ENCODE measurements around the gene AQP5. TPM values are rescaled to one million over a fixed set of nuclear protein-coding genes. Genes with fewer than 3 reads are reported as not detected.

The AQP5 gene
- total RNA-seq, 1 donor from 2014 or later: 1.0 TPM

DNA sequence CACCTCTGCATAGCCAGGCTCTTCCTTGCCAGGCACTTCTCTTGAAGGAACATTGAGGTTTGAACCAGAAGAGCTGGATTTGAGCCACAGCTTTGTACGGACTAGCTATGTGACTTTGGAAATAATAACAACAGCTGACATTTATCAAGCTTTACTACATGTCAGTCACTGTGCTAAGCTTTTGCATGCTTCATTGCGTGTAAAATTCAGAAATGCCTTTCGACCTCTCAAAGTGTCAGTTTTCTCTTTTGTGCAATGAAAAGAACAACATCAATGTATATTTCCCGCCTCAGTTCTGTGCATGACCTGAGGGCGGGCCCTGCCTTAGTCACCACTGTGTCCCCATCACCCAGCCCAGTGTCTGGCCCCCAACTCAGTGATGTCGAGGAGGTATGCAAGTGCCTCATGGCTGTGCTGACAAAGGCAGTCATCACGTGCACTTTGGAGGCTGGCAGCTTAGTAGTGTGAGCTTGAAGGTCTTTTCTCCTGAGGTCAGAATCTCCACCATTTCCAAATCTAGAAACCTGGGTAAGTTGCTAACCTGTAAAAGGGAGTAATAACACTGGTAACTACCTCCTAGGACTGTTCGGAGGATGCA is 29.0 kb upstream of the AQP5 start:
- no peak overlapping the region for H3K27ac ChIP-seq (ENCODE audit: low read depth, low read length)
- no peaks in the 10 kb centered on the region for H3K36me3 ChIP-seq (ENCODE audit: control insufficient read depth in 3 of 3, insufficient read depth in 3 of 3, low read length in 3 of 3)
- H3K27me3 ChIP-seq (ENCODE audit: control insufficient read depth in 3 of 3, insufficient read depth in 3 of 3, low read length in 3 of 3): peaks cover 0 to 4% (median 0%) of the 10 kb centered on the region in 3 donors
- no peak overlapping the region for H3K4me3 ChIP-seq (ENCODE audit: low read length in 3 of 3)
- H3K9ac ChIP-seq (ENCODE audit: low read depth in 1 of 3, low read length in 3 of 3): no peak overlapping the region
- H3K4me1 ChIP-seq (ENCODE audit: control insufficient read depth in 3 of 3, insufficient read depth in 3 of 3, low read length in 3 of 3): no peaks in the 10 kb centered on the region
- no peaks in the 10 kb centered on the region for H3K9me3 ChIP-seq (ENCODE audit: control insufficient read depth in 3 of 3, low read length in 3 of 3)

DNA sequence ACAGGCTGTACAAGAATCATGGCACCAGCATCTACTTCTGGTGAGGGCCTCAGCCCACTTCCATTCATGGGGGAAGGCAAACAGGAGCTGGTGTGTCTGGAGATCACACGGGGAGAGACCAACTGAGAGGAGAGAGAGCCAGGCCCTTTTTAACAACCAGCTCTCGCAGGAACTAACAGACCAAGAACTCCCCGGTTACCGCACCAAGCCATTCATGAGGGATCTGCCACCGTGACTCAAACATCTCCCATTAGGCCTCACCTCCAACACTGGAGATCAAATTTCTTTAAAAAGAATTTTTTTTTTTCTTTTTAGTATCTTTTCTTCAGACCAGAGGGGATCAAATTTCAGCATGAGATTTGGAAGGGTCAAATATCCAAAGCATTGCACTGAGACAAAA is 27.9 kb upstream of the AQP5 start:
- peaks cover 0 to 4% (median 0%) of the 10 kb centered on the region in 3 donors for H3K27me3 ChIP-seq (ENCODE audit: control insufficient read depth in 3 of 3, insufficient read depth in 3 of 3, low read length in 3 of 3)
- no peak overlapping the region for H3K27ac ChIP-seq (ENCODE audit: low read depth, low read length)
- no peaks in the 10 kb centered on the region for H3K4me1 ChIP-seq (ENCODE audit: control insufficient read depth in 3 of 3, insufficient read depth in 3 of 3, low read length in 3 of 3)
- no peak overlapping the region for H3K9ac ChIP-seq (ENCODE audit: low read depth in 1 of 3, low read length in 3 of 3)
- H3K9me3 ChIP-seq (ENCODE audit: control insufficient read depth in 3 of 3, low read length in 3 of 3): no peaks in the 10 kb centered on the region
- no peak overlapping the region for H3K4me3 ChIP-seq (ENCODE audit: low read length in 3 of 3)
- H3K36me3 ChIP-seq (ENCODE audit: control insufficient read depth in 3 of 3, insufficient read depth in 3 of 3, low read length in 3 of 3): no peaks in the 10 kb centered on the region

DNA sequence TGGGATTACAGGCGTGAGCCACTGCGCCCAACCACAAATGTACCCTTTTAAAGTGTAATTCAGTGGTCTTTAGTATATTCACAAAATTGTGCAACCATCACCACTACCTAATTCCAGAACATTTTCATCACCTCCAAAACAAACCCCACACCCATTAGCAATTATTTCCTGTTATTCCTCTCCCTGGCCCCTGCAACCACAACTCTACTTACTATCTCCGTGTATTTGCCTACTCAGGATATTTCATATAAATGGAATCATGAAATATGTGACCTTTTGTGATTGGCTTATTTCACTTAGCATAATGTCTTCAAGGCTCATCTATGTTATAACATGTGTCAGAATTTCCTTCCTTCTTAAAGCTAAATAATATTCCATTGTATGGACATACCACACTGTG is 27.2 kb upstream of the AQP5 start:
- Histone ChIP-seq H3K27ac (ENCODE audit: low read depth, low read length) (no peak overlapping the region), H3K27me3 (ENCODE audit: control insufficient read depth in 3 of 3, insufficient read depth in 3 of 3, low read length in 3 of 3) (peaks cover 0 to 4% (median 0%) of the 10 kb centered on the region in 3 donors), H3K4me1 (ENCODE audit: control insufficient read depth in 3 of 3, insufficient read depth in 3 of 3, low read length in 3 of 3) (no peaks in the 10 kb centered on the region)

DNA sequence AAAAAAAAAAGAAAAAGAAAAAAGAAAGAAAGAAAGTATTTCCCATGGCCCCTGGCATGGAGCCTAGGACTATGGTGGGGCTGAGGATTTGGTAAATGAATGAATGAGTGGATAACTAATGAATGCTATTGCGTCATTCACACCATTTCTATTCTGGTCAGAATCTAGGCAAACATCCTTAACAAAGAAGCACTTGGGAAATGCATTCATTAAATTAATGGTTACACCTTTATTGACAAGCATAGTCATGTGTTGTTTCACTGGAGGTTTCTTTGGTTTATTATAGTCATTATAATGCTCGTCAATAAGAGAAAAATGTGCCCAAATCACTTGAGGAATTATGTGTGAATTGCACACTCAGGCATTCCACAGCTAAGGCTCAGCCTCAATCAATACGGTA is 24.7 kb upstream of the AQP5 start:
- H3K9ac ChIP-seq (ENCODE audit: low read depth in 1 of 3, low read length in 3 of 3): no peak overlapping the region
- no peaks in the 10 kb centered on the region for H3K4me1 ChIP-seq (ENCODE audit: control insufficient read depth in 3 of 3, insufficient read depth in 3 of 3, low read length in 3 of 3)
- no peaks in the 10 kb centered on the region for H3K36me3 ChIP-seq (ENCODE audit: control insufficient read depth in 3 of 3, insufficient read depth in 3 of 3, low read length in 3 of 3)
- no peaks in the 10 kb centered on the region for H3K27me3 ChIP-seq (ENCODE audit: control insufficient read depth in 3 of 3, insufficient read depth in 3 of 3, low read length in 3 of 3)
- H3K9me3 ChIP-seq (ENCODE audit: control insufficient read depth in 3 of 3, low read length in 3 of 3): no peaks in the 10 kb centered on the region
- no peak overlapping the region for H3K27ac ChIP-seq (ENCODE audit: low read depth, low read length)
- no peak overlapping the region for H3K4me3 ChIP-seq (ENCODE audit: low read length in 3 of 3)

More for the DNA sequence above, 27.2 kb upstream of the AQP5 start:
- Histone ChIP-seq H3K9ac (ENCODE audit: low read depth in 1 of 3, low read length in 3 of 3) (no peak overlapping the region), H3K36me3 (ENCODE audit: control insufficient read depth in 3 of 3, insufficient read depth in 3 of 3, low read length in 3 of 3) (no peaks in the 10 kb centered on the region), H3K9me3 (ENCODE audit: control insufficient read depth in 3 of 3, low read length in 3 of 3) (no peaks in the 10 kb centered on the region), H3K4me3 (ENCODE audit: low read length in 3 of 3) (no peak overlapping the region)

DNA sequence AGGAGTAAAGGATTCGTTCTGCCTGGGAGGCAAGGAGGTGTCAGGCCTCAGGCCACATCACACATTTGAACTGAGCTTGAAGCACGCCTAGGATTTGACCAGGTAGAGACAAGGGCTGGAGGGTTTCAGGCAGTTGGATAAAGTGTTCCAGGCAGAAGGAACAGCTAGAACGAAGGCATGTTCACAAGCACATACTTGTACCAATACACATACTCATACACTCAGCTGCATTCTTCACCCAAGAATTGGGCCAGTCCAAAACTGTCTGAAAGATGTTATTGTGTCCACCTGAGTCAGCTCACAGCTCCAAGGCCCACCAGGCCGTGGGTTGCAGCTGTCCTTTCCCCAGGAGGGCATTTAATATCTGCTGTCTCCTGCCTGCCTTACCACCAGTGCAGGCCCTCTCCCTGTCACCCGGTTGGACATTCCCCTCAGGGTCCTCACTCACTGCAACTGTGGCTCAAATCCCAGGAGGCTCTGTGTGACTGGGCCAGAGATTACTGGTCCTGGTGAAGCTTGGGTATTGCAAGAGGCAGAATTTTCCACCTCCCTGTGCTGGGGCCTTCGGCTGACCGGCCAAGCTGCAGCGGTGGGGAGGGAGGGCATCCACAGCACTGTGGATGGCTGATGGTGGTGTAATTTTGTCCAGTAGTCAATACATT is 23.9 kb upstream of the AQP5 start:
- Histone ChIP-seq H3K4me3 (ENCODE audit: low read length in 3 of 3) (no peak overlapping the region), H3K27me3 (ENCODE audit: control insufficient read depth in 3 of 3, insufficient read depth in 3 of 3, low read length in 3 of 3) (no peaks in the 10 kb centered on the region), H3K27ac (ENCODE audit: low read depth, low read length) (no peak overlapping the region), H3K36me3 (ENCODE audit: control insufficient read depth in 3 of 3, insufficient read depth in 3 of 3, low read length in 3 of 3) (no peaks in the 10 kb centered on the region), H3K9ac (ENCODE audit: low read depth in 1 of 3, low read length in 3 of 3) (no peak overlapping the region), H3K4me1 (ENCODE audit: control insufficient read depth in 3 of 3, insufficient read depth in 3 of 3, low read length in 3 of 3) (no peaks in the 10 kb centered on the region), H3K9me3 (ENCODE audit: control insufficient read depth in 3 of 3, low read length in 3 of 3) (no peaks in the 10 kb centered on the region)

DNA sequence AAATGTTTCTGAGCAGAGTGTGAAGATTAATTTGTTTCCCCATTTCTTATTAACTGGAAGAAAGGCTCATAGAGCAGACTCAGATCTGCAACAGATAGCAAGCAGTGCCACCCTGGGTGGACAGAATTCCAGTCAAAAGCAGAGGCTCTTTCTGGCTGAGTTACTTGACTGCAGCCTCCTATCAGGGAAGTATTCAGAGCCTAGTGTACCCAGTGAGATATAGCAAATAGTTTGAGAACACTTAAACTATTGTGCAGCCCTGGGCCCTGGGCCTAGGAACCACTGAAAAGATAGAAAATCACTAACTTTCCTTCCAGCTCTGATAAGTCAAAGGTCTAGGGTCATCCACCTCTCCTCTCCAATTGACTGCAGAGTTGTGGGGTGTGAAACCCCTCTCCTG is 22.4 kb upstream of the AQP5 start:
- no peaks in the 10 kb centered on the region for H3K4me1 ChIP-seq (ENCODE audit: control insufficient read depth in 3 of 3, insufficient read depth in 3 of 3, low read length in 3 of 3)
- no peaks in the 10 kb centered on the region for H3K36me3 ChIP-seq (ENCODE audit: control insufficient read depth in 3 of 3, insufficient read depth in 3 of 3, low read length in 3 of 3)
- no peaks in the 10 kb centered on the region for H3K27me3 ChIP-seq (ENCODE audit: control insufficient read depth in 3 of 3, insufficient read depth in 3 of 3, low read length in 3 of 3)

DNA sequence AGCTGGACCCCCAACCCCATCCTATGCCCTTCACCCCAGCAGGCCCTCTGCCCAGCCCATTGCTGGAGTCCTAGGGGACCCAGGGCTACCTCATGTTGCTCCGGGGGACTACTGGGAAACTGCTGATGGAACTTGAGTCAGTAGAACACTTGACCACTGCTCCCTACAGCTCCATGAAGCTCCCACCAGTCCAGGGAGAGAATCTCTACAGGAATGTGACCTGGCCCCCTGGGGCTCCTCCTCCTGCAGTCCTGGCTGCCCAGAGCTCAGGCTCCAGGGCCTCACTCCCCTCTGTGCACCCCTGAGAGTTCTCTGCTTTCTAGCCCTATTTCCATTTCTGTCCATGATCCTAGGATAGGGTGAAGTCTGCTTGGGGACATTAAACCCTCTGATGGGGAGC is 22.0 kb upstream of the AQP5 start:
- H3K36me3 ChIP-seq (ENCODE audit: control insufficient read depth in 3 of 3, insufficient read depth in 3 of 3, low read length in 3 of 3): no peaks in the 10 kb centered on the region
- H3K9ac ChIP-seq (ENCODE audit: low read depth in 1 of 3, low read length in 3 of 3): no peak overlapping the region
- H3K27ac ChIP-seq (ENCODE audit: low read depth, low read length): no peak overlapping the region
- H3K4me1 ChIP-seq (ENCODE audit: control insufficient read depth in 3 of 3, insufficient read depth in 3 of 3, low read length in 3 of 3): no peaks in the 10 kb centered on the region
- H3K9me3 ChIP-seq (ENCODE audit: control insufficient read depth in 3 of 3, low read length in 3 of 3): no peaks in the 10 kb centered on the region
- H3K27me3 ChIP-seq (ENCODE audit: control insufficient read depth in 3 of 3, insufficient read depth in 3 of 3, low read length in 3 of 3): no peaks in the 10 kb centered on the region
- no peak overlapping the region for H3K4me3 ChIP-seq (ENCODE audit: low read length in 3 of 3)

More for the DNA sequence above, 22.4 kb upstream of the AQP5 start:
- Histone ChIP-seq H3K27ac (ENCODE audit: low read depth, low read length) (no peak overlapping the region), H3K9ac (ENCODE audit: low read depth in 1 of 3, low read length in 3 of 3) (no peak overlapping the region), H3K9me3 (ENCODE audit: control insufficient read depth in 3 of 3, low read length in 3 of 3) (no peaks in the 10 kb centered on the region), H3K4me3 (ENCODE audit: low read length in 3 of 3) (no peak overlapping the region)

DNA sequence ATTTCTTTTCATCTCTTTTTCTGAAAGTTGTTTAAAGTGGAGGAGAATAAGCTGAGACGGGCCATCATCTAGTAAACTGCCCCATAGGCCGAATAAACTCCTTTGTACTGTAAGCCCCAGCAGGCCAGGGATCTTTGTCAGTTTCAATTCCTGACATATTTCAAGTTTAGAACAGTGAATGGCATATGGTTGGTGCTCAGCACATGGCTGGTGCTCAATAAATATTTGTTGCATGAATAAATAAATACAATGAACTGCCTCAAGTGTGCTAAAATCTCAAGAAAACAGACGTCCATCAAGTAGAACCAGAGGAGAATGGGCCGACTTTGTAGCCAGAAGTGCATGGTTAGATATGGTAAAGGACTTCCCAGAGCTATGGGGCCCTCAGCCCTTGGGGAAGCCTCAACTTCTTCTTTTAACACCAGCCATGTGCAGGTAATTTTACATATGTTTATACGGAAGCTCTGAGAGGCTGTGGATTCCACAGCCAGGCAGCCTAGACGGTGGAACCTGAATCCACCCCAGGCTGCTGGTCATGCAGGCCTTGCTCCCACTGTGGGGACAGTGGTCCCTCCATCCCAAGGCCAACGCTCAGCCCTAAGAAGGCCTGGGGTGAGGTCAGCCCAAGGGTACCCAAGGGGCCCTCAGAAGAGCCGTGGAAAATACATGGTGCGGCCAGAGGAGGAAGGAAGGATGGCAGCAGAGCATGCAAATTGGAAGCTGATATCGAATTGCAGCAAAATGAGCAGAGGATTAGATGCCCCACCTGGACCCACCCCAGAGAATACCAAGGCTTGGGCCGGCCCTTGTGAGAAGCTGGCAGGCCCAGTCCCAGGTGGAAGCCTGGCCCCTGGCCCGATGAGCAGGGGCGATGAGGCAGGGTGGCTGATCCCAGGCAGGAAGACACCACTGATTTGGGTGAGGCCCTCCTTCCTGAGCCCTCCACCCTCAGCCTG is 19.8 kb upstream of the AQP5 start:
- Histone ChIP-seq H3K9ac (ENCODE audit: low read depth in 1 of 3, low read length in 3 of 3) (no peak overlapping the region), H3K9me3 (ENCODE audit: control insufficient read depth in 3 of 3, low read length in 3 of 3) (no peaks in the 10 kb centered on the region), H3K4me3 (ENCODE audit: low read length in 3 of 3) (no peak overlapping the region), H3K4me1 (ENCODE audit: control insufficient read depth in 3 of 3, insufficient read depth in 3 of 3, low read length in 3 of 3) (peaks cover 3 to 5% (median 4%) of the 10 kb centered on the region in 3 donors), H3K27ac (ENCODE audit: low read depth, low read length) (no peak overlapping the region), H3K27me3 (ENCODE audit: control insufficient read depth in 3 of 3, insufficient read depth in 3 of 3, low read length in 3 of 3) (no peaks in the 10 kb centered on the region), H3K36me3 (ENCODE audit: control insufficient read depth in 3 of 3, insufficient read depth in 3 of 3, low read length in 3 of 3) (no peaks in the 10 kb centered on the region)

DNA sequence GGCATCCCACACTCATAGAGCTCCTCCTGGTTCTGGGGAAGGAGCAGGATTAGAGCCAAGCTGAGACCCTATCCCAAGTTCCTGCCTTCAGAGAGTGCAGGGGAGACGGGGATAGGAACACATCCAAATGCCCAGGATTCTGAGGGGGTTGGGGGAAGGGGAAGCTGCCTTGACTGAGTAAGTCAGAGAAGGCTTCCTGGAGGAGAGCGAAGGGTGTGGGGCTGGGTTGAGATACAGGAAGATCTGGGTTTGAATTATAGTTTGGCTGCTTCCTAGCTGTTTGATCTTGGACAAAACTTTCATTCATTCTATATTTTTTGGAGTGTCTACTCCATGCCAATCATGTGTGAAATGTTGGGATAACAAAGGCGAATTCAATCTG is 19.2 kb upstream of the AQP5 start:
- H3K4me1 ChIP-seq (ENCODE audit: control insufficient read depth in 3 of 3, insufficient read depth in 3 of 3, low read length in 3 of 3): peaks cover 3 to 5% (median 4%) of the 10 kb centered on the region in 3 donors
- H3K4me3 ChIP-seq (ENCODE audit: low read length in 3 of 3): no peak overlapping the region
- no peaks in the 10 kb centered on the region for H3K27me3 ChIP-seq (ENCODE audit: control insufficient read depth in 3 of 3, insufficient read depth in 3 of 3, low read length in 3 of 3)
- no peaks in the 10 kb centered on the region for H3K36me3 ChIP-seq (ENCODE audit: control insufficient read depth in 3 of 3, insufficient read depth in 3 of 3, low read length in 3 of 3)
- H3K27ac ChIP-seq (ENCODE audit: low read depth, low read length): no peak overlapping the region
- H3K9ac ChIP-seq (ENCODE audit: low read depth in 1 of 3, low read length in 3 of 3): no peak overlapping the region
- no peaks in the 10 kb centered on the region for H3K9me3 ChIP-seq (ENCODE audit: control insufficient read depth in 3 of 3, low read length in 3 of 3)

All from skeletal muscle tissue (tissue), 4 donors.